ENCODE data around the gene PRPF4.

The PRPF4 gene

DNA sequence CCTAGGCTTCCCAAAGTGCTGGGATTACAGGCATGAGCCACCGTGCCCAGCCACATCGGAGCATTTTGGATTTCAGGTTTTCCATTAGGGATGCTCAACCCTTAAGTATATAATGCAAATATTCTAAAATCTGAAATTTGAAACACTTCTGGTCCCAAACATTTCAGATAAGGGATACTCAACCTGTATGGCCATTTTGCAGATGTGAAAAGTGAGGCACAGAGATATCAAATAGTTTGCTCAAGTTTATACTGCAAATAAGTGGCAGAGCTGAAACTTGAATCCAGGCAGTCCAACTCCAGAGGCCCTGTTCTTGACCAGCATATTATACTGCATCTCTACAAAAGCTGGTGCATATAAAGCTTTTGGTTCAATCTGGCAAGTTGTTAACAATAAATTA is 62.3 kb downstream of the PRPF4 start:
- H3K9me2 ChIP-seq (replicated peaks; ENCODE audit: insufficient read depth, low read length) = no peaks in the 10 kb centered on the region
- no peak for TF ChIP-seq EZH2phosphoT487 (conservative IDR thresholded peaks at IDR 0.05; ENCODE audit: low read length)
- TF ChIP-seq, protein P1, sequence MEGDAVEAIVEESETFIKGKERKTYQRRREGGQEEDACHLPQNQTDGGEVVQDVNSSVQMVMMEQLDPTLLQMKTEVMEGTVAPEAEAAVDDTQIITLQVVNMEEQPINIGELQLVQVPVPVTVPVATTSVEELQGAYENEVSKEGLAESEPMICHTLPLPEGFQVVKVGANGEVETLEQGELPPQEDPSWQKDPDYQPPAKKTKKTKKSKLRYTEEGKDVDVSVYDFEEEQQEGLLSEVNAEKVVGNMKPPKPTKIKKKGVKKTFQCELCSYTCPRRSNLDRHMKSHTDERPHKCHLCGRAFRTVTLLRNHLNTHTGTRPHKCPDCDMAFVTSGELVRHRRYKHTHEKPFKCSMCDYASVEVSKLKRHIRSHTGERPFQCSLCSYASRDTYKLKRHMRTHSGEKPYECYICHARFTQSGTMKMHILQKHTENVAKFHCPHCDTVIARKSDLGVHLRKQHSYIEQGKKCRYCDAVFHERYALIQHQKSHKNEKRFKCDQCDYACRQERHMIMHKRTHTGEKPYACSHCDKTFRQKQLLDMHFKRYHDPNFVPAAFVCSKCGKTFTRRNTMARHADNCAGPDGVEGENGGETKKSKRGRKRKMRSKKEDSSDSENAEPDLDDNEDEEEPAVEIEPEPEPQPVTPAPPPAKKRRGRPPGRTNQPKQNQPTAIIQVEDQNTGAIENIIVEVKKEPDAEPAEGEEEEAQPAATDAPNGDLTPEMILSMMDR (IDR thresholded peaks at IDR 0.05; ENCODE audit: insufficient read depth, low read length, poor library complexity, severe bottlenecking) = no peak

DNA sequence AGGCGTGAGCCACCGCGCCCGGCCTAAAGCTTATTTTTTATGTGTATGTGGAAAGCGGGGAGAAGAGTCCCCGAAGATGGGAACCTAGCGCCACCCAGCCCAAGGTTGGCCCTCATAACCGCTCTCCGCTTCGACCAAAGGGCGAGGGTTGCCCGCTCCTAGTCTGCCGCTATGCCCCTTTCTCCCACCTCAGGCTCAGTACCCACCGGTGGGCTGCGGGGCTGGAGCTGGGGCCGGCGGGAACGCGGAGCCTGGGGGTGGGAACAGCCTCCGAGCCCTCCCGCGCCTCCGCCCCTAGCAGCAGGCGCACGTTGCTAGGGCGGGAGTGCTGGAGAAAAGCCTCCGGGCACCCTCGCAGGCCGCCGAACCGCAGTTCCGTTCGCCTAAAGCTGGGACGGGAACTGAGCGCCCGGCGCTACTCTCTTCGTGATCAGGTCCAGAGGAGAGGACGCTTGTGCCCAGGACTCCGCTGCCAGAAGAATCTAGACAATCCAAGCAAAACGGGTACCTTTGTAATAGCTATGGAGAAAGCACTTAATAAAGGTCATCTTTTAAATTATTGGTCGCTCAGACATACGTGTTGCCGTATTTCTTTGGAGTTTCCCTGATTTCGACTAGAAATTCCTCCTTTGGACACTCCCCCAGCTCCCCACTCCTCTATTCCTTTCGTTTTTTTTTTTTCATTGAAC is 64.7 kb downstream of the PRPF4 start, which contains the start of gene WDR31:
WDR31 (minus strand) TSS at position 265 of the 689 bp plus-strand sequence. CDS start 8,253 bp downstream, outside the sequence.
- TF ChIP-seq, protein P1 (IDR thresholded peaks at IDR 0.05; ENCODE audit: insufficient read depth, low read length, poor library complexity, severe bottlenecking) = no peak
- no peak for TF ChIP-seq EZH2phosphoT487 (conservative IDR thresholded peaks at IDR 0.05; ENCODE audit: low read length)
- Histone ChIP-seq H3K4me2 (ENCODE audit: low read depth, low read length, poor library complexity, severe bottlenecking) (peak within 1 kb of the TSS; percentile 57), H3K9me2 (replicated peaks; ENCODE audit: insufficient read depth, low read length) (no peaks in the 10 kb centered on the region), H3K9ac (ENCODE audit: low read length) (peak within 1 kb of the TSS; percentile 59), H4K20me1 (ENCODE audit: low read depth, low read length) (no peaks in the 10 kb centered on the region), H3K4me3 (ENCODE audit: insufficient read depth, low read length, poor library complexity, severe bottlenecking) (peak within 1 kb of the TSS; percentile 74), H2AFZ (ENCODE audit: low read depth, low read length, severe bottlenecking) (peak within 1 kb of the TSS; percentile 94), H3K79me2 (ENCODE audit: insufficient read depth, low read length) (no peaks in the 10 kb centered on the region), H3K27ac (ENCODE audit: low read depth, low read length) (no peak within 1 kb of the TSS), H3K27me3 (ENCODE audit: low read length) (no peaks in the 10 kb centered on the region), H3K9me3 (ENCODE audit: insufficient read depth, low read length) (no peaks in the 10 kb centered on the region), H3F3A (ENCODE audit: insufficient read depth) (no peaks in the 10 kb centered on the region), H3K36me3 (ENCODE audit: low read length) (no peaks in the 10 kb centered on the region)

More for the DNA sequence above, 62.3 kb downstream of the PRPF4 start:
- no peaks in the 10 kb centered on the region for H3K9me3 ChIP-seq (ENCODE audit: insufficient read depth, low read length)
- no peak overlapping the region for H3K4me3 ChIP-seq (ENCODE audit: insufficient read depth, low read length, poor library complexity, severe bottlenecking)
- H3K9ac ChIP-seq (ENCODE audit: low read length) = no peak overlapping the region
- no peaks in the 10 kb centered on the region for H4K20me1 ChIP-seq (ENCODE audit: low read depth, low read length)
- H3K4me2 ChIP-seq (ENCODE audit: low read depth, low read length, poor library complexity, severe bottlenecking) = no peak overlapping the region
- H3F3A ChIP-seq (ENCODE audit: insufficient read depth) = no peaks in the 10 kb centered on the region
- H3K79me2 ChIP-seq (ENCODE audit: insufficient read depth, low read length) = no peaks in the 10 kb centered on the region
- no peaks in the 10 kb centered on the region for H3K36me3 ChIP-seq (ENCODE audit: low read length)
- no peak overlapping the region for H2AFZ ChIP-seq (ENCODE audit: low read depth, low read length, severe bottlenecking)
- no peaks in the 10 kb centered on the region for H3K27me3 ChIP-seq (ENCODE audit: low read length)
- H3K27ac ChIP-seq (ENCODE audit: low read depth, low read length) = no peak overlapping the region

DNA sequence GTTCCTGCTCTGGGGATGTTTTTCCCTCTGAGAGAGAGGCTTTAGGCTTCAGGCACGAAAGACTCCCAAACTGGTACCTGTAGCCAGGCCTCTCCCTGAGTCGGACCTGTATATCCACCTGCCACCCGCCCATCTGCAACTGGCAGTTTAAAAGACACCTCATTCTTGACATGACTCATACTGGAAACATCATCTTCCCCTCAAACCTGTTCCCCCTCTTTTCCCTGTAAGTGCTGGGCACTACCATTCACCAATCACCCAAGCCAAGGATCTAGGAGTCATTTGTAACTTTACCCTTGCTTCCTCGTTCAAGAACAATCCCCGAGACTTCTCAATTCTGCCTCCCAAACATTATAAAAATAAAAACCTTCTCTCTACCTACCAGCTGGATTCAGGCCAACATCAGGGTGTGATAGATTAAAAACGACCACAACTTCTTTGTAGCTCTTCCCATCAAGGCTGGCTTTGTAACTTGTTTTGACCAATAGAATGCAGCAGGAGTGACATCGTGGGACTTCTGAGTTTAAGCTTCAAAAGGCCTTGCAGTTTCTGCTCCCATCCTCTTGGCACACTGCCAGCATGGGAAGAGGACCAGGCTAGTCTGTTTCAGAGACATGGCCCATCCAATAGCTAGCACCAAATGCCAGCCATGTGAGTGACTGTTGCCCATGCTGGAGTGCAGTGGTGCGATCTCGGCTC is 66.4 kb downstream of the PRPF4 start:
- Histone ChIP-seq H3K9me2 (replicated peaks; ENCODE audit: insufficient read depth, low read length) (no peaks in the 10 kb centered on the region), H4K20me1 (ENCODE audit: low read depth, low read length) (no peaks in the 10 kb centered on the region), H3K27me3 (ENCODE audit: low read length) (no peaks in the 10 kb centered on the region), H3K4me2 (ENCODE audit: low read depth, low read length, poor library complexity, severe bottlenecking) (no peak overlapping the region), H3K79me2 (ENCODE audit: insufficient read depth, low read length) (no peaks in the 10 kb centered on the region), H3K9me3 (ENCODE audit: insufficient read depth, low read length) (no peaks in the 10 kb centered on the region), H3K27ac (ENCODE audit: low read depth, low read length) (no peak overlapping the region), H3F3A (ENCODE audit: insufficient read depth) (no peaks in the 10 kb centered on the region), H2AFZ (ENCODE audit: low read depth, low read length, severe bottlenecking) (no peak overlapping the region), H3K4me3 (ENCODE audit: insufficient read depth, low read length, poor library complexity, severe bottlenecking) (no peak overlapping the region), H3K36me3 (ENCODE audit: low read length) (no peaks in the 10 kb centered on the region), H3K9ac (ENCODE audit: low read length) (no peak overlapping the region)
- TF ChIP-seq, protein P1 (IDR thresholded peaks at IDR 0.05; ENCODE audit: insufficient read depth, low read length, poor library complexity, severe bottlenecking) = no peak
- TF ChIP-seq EZH2phosphoT487 (conservative IDR thresholded peaks at IDR 0.05; ENCODE audit: low read length) = no peak
